OCI-LY1 (cell line): ENCODE measurements around the gene SMAD3.

Experiments
- H2AFZ ChIP-seq: fragments of 200-600 bp; sonication (generic), shearing (Covaris generic); 2 replicates; pipeline ENCODE4 v1.6.0; 2014; ENCODE audit warnings: antibody characterized with exemption, mild to moderate bottlenecking, low read length
- H3F3A ChIP-seq: fragments of 200-600 bp; sonication (generic), shearing (Covaris generic); 2 replicates; pipeline ENCODE4 v1.6.0; 2014; ENCODE audit warnings: mild to moderate bottlenecking, antibody characterized with exemption, low read length, moderate library complexity; ENCODE audit not compliant: insufficient read depth
- H3K27ac ChIP-seq: fragments of 200-600 bp; sonication (generic); 2 replicates; pipeline ENCODE4 v1.5.1; 2014; ENCODE audit warnings: low read length, mixed run types, mild to moderate bottlenecking, low read depth; ENCODE audit not compliant: poor library complexity, severe bottlenecking
- H3K27me3 ChIP-seq: fragments of 200-600 bp; sonication (generic); 2 replicates; pipeline ENCODE4 v1.6.0; 2014; ENCODE audit warnings: antibody characterized with exemption, mild to moderate bottlenecking, low read length, moderate library complexity; ENCODE audit not compliant: insufficient read depth
- H3K36me3 ChIP-seq: fragments of 200-600 bp; sonication (generic); 2 replicates; pipeline ENCODE4 v1.6.1; 2014; ENCODE audit warnings: mild to moderate bottlenecking, antibody characterized with exemption, low read length, moderate library complexity, mixed read lengths; ENCODE audit not compliant: insufficient read depth
- H3K4me1 ChIP-seq: fragments of 200-600 bp; sonication (generic); 2 replicates; pipeline ENCODE4 v1.5.1; 2014; ENCODE audit warnings: mild to moderate bottlenecking, low read length, moderate library complexity; ENCODE audit not compliant: insufficient read depth, severe bottlenecking
- H3K4me2 ChIP-seq: fragments of 200-600 bp; sonication (generic), shearing (Covaris generic); 2 replicates; pipeline ENCODE4 v1.6.1; 2014; ENCODE audit warnings: low read length
- H3K4me3 ChIP-seq: fragments of 200-600 bp; sonication (generic); 2 replicates; pipeline ENCODE4 v1.5.1; 2014; ENCODE audit warnings: low read length, low read depth, mild to moderate bottlenecking, mixed read lengths; ENCODE audit not compliant: poor library complexity, severe bottlenecking
- H3K79me2 ChIP-seq: fragments of 200-600 bp; shearing (Covaris generic); 2 replicates; pipeline ENCODE4 v1.6.1; 2016; ENCODE audit warnings: mixed run types, low read length, mixed read lengths; ENCODE audit not compliant: insufficient read depth
- H3K9ac ChIP-seq: fragments of 200-600 bp; sonication (generic), shearing (Covaris generic); 2 replicates; pipeline ENCODE4 v1.6.1; 2014; ENCODE audit warnings: mild to moderate bottlenecking, low read length, mixed read lengths
- H3K9me2 ChIP-seq: fragments of 200-600 bp; sonication (generic), shearing (Covaris generic); 2 replicates; pipeline ENCODE4 v1.6.1; 2014; ENCODE audit warnings: low read depth, mild to moderate bottlenecking, low read length, mixed read lengths
- H3K9me3 ChIP-seq: fragments of 200-600 bp; shearing (Covaris generic); 2 replicates; pipeline ENCODE4 v1.6.1; 2014; ENCODE audit warnings: low read length, mixed read lengths
- H4K20me1 ChIP-seq: fragments of 200-600 bp; sonication (generic), shearing (Covaris generic); 2 replicates; pipeline ENCODE4 v1.6.0; 2016; ENCODE audit warnings: mild to moderate bottlenecking, low read length; ENCODE audit not compliant: insufficient read depth
- EZH2 ChIP-seq: fragments of 200-600 bp; sonication (generic), shearing (Covaris generic); IDR thresholded peaks from 2 replicates; pipeline ENCODE4 v1.8.0; 2017; ENCODE audit warnings: borderline replicate concordance, mixed run types, mild to moderate bottlenecking, antibody characterized with exemption, low read length, moderate library complexity, mixed read lengths
- TF ChIP-seq, protein P1 (sequence below): fragments of 200-600 bp; sonication (generic), shearing (Covaris generic); IDR thresholded peaks from 2 replicates; pipeline ENCODE4 v1.5.1; 2017; ENCODE audit warnings: mild to moderate bottlenecking, antibody characterized with exemption, low read length, moderate library complexity, mixed read lengths

Gene SMAD3

DNA sequence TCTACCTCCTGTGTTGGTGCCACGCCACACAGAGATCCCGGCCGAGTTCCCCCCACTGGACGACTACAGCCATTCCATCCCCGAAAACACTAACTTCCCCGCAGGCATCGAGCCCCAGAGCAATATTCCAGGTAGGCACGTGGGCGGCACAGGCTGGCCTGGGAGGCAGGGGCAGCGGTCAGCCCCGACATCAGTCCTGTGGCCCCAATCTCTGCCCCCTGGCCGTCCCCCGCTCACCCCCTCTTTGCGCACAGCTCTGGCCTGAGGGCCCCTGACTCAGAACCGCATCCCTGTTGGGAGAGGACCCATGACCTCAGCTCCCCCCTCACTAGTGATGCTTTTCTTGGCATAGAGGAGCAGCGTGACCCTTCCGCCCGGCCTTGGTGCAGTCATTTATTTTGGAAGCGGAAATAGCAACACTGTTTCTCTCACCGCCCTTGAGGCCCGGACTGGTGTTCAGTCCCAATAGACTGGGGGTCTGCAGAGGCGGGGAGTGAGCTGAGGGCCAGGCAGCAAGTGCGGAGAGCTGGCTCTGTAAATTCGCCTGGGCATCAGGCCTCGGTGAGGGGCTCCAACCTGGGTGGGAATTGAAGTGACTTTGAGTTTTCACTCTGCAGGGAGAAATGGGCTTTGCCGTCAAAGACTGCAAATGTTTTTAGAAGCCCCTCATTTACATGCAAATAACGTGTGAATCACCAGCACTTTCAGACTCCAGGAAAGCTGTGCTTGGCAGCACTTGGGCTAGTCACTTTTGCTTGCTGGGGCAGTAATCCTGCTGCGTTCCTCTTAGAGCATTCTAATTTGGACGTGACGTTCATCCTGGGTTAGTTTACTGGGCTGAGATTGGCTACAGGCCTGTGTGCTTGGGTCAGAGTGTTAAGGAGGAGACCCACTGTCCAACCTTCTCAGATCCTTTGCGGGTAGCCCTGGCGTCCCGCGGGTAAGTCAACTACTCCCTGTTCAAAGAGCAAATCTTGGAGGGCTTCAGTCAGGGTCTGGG, 100.2 kb downstream of the SMAD3 start:
- H3K36me3 ChIP-seq = peaks cover 61% of the 10 kb centered on the region
- peaks cover 23% of the 10 kb centered on the region for H3K4me1 ChIP-seq
- no peak for TF ChIP-seq EZH2
- TF ChIP-seq, protein P1, sequence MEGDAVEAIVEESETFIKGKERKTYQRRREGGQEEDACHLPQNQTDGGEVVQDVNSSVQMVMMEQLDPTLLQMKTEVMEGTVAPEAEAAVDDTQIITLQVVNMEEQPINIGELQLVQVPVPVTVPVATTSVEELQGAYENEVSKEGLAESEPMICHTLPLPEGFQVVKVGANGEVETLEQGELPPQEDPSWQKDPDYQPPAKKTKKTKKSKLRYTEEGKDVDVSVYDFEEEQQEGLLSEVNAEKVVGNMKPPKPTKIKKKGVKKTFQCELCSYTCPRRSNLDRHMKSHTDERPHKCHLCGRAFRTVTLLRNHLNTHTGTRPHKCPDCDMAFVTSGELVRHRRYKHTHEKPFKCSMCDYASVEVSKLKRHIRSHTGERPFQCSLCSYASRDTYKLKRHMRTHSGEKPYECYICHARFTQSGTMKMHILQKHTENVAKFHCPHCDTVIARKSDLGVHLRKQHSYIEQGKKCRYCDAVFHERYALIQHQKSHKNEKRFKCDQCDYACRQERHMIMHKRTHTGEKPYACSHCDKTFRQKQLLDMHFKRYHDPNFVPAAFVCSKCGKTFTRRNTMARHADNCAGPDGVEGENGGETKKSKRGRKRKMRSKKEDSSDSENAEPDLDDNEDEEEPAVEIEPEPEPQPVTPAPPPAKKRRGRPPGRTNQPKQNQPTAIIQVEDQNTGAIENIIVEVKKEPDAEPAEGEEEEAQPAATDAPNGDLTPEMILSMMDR = no peak
- H2AFZ ChIP-seq = no peak overlapping the region
- H3K79me2 ChIP-seq = peaks cover 6% of the 10 kb centered on the region
- no peaks in the 10 kb centered on the region for H4K20me1 ChIP-seq
- H3K27ac ChIP-seq = no peak overlapping the region
- H3K9me2 ChIP-seq = no peaks in the 10 kb centered on the region
- no peaks in the 10 kb centered on the region for H3F3A ChIP-seq
- no peak overlapping the region for H3K4me3 ChIP-seq
- no peak overlapping the region for H3K9ac ChIP-seq
- no peaks in the 10 kb centered on the region for H3K9me3 ChIP-seq
- H3K4me2 ChIP-seq = no peak overlapping the region
- no peaks in the 10 kb centered on the region for H3K27me3 ChIP-seq

DNA sequence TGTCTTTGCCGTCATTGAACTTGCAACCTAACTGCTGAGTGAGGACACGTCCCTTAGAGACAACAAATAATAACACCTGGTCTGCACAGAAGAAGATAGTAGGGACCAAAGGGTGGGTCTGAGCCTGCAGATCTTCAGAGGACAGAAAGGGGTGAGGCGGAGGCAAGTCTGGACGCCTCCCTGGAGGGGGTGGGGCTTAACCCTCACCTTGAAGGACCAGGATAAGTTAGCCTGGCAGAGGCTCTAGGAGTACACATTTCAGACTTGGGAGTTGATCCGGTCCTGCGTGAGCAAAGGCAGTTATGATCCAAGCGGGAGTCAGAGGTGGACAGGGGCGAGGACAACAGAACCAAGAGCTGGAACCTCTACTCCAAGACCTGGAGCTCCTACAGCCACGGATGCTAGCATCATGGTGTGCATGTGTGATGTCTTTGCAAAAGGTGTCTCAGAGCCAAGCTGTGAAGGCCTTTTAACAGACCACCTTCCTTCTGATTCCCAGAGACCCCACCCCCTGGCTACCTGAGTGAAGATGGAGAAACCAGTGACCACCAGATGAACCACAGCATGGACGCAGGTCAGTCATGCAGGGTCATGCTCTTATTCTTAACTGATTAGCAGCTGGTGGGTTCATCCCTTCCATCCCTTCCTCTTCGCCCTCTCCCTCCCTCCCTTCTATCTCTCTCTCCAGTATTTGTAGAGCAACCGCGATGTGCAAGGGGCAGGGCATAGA, 101.0 kb downstream of the SMAD3 start:
- Histone ChIP-seq H4K20me1 (no peaks in the 10 kb centered on the region), H3K27me3 (no peaks in the 10 kb centered on the region), H3K79me2 (no peaks in the 10 kb centered on the region; the same call in 1 of the 2 replicates), H3K36me3 (peaks cover 70% of the 10 kb centered on the region), H3K9ac (no peak overlapping the region), H3K4me3 (no peak overlapping the region), H3K4me1 (peaks cover 14% of the 10 kb centered on the region), H3K4me2 (no peak overlapping the region), H3K9me3 (no peaks in the 10 kb centered on the region), H2AFZ (no peak overlapping the region), H3K9me2 (no peaks in the 10 kb centered on the region), H3K27ac (no peak overlapping the region), H3F3A (no peaks in the 10 kb centered on the region)
- TF ChIP-seq, protein P1 = no peak
- no peak for TF ChIP-seq EZH2

DNA sequence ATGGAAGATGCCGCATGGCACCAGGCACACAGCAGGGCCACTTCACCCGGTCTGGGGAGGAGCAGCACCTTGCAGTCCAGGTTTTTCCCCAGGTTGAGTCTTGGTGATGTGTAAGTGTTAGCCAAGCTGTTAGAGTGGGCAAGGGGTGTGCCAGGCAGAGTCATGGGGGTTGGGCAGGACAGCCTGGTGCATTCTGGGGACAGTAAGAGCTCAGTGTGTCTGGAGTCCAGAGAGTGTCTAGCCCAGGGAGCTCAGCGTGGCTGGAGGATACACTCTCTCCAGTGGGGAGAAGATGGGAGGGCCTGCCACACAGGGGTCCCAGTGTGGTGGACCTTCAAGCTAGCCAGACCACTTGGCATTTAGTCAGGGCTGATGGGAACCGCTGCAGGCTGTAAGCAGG, 101.7 kb downstream of the SMAD3 start:
- no peaks in the 10 kb centered on the region; the same call in 1 of the 2 replicates for H3K79me2 ChIP-seq
- H3K4me3 ChIP-seq = no peak overlapping the region

More for the DNA sequence above, 101.7 kb downstream of the SMAD3 start:
- H3K36me3 ChIP-seq = peaks cover 75% of the 10 kb centered on the region
- H3K9ac ChIP-seq = no peak overlapping the region
- no peak overlapping the region for H3K27ac ChIP-seq
- H4K20me1 ChIP-seq = no peaks in the 10 kb centered on the region
- H3K4me2 ChIP-seq = no peak overlapping the region
- H3K9me2 ChIP-seq = no peaks in the 10 kb centered on the region
- no peaks in the 10 kb centered on the region for H3K9me3 ChIP-seq
- no peak overlapping the region for H2AFZ ChIP-seq
- TF ChIP-seq EZH2 = no peak
- TF ChIP-seq, protein P1 = no peak
- no peaks in the 10 kb centered on the region for H3K27me3 ChIP-seq
- no peaks in the 10 kb centered on the region for H3F3A ChIP-seq
- peaks cover 9% of the 10 kb centered on the region for H3K4me1 ChIP-seq
